A549 treated with RU486 at 1 μM for 4 hours (cell line): ENCODE results near the gene GOLGA8N. TPM values are rescaled to one million over a fixed set of nuclear protein-coding genes. Genes with fewer than 3 reads are reported as not detected.

ENCODE experiments used
- total RNA-seq: library from RNA; stranded (reverse); fragments of 200-300 nt; extraction: Qiagen RNA extraction; gene quantifications from 5 replicates; pipeline ENCODE4 v1.2.3, GENCODE V29; 2022; ENCODE audit warnings: low read depth

The GOLGA8N gene
- 0.31 to 1.4 TPM (median 1.2 TPM) in 5 replicates for total RNA-seq

GRCh38 chr15:32593151-32593550 is at the start of gene GOLGA8N:
Gene GOLGA8N (plus strand): TSS chr15:32593456.

DNA sequence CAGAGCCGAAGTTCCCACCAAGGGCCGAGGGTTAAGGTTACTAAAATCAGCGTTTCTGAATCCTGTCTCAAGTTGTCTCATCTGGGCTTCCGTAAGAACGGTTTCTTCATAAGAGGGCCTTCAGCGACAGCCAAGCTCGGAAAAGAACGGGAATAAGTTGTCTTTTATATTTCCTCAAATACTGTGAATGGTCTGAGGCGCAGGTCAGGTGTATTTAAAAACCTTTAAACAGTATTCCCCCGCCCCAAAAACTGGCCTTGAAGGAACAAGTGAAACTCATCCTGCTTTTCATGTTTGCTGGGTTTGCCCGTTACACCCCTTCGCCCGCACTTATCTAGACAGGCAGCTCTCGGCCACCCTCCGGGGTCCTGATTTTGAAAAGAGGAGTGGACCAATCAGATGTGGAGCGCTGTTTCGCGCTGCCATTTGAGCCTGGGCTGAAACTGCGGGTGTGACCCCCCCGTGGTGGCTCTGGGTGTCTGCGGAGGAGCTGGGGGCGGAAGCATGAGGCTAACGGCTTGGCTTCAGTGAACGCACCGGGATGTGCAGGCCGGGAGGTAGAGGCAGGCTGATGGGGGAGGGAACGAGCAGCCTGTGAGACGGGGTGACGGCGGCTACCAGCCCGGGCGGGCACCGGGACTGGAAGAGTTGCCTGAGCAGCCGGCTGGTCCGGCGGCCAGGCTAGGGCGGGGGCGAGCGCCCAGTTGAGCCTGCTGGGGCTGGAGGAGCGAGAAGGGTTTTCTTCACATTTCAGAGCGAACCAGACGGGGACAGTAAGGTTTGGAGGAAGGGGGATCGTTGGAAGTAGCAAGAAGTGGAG is 22.0 kb downstream of the GOLGA8N start, which contains the start of gene ARHGAP11A:
ARHGAP11A (plus strand) TSS at position 454 of the 820 bp plus-strand sequence. CDS start 708 bp downstream, outside the sequence.

DNA sequence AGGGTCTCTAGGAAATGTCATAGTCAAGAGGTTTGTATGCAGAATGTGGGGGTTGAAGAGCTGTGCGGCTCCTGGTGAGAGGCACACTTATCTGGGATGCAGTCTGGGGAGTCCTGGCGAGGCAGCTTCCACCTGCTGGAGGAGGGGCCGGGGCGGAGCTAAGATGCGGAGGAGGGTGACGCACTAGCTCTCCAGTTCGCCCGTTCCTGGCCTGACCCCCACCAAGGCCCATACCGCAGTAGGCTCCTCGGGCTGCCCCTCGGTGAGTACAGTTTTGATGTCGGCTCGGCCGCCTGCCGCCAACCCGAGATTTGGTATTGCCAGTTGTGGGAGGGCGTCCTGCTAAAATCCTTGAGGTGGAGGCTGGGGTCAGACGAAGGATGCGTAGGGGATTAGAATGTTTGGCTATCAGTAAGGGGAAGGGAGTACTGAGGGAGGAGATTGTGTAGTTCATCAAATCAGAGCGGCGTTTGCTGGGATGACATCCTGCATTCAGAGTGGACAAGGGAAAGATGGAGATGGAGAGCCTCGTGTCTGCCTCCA is 48.3 kb downstream of the GOLGA8N start, which contains the start of gene SCG5:
SCG5 (plus strand) TSS at position 194 of the 543 bp plus-strand sequence. CDS start 1,883 bp downstream, outside the sequence.

Other genes starting within 250 kb of the GOLGA8N start
- 0.42 to 1.0 TPM (median 0.75 TPM) in 5 replicates for gene GOLGA8K, start 190.2 kb upstream of the GOLGA8N start, total RNA-seq
- gene GOLGA8O, start 137.8 kb upstream of the GOLGA8N start, total RNA-seq: 0.13 to 0.64 TPM (median 0.31 TPM) in 5 replicates
- gene ARHGAP11A, start 22.0 kb downstream of the GOLGA8N start, total RNA-seq: 46.5 to 102 TPM (median 75.8 TPM) in 5 replicates
- gene SCG5, start 48.3 kb downstream of the GOLGA8N start, total RNA-seq: 2.0 to 3.1 TPM (median 2.5 TPM) in 5 replicates
- gene GREM1, start 124.5 kb downstream of the GOLGA8N start, total RNA-seq: 6.0 to 16.3 TPM (median 8.2 TPM) in 5 replicates